GM18519 (cell line): ENCODE data around the gene FAM216B.
"Not testable (repeated sequence)": the region's sequence is repeated elsewhere in the genome, so short reads cannot be mapped to it uniquely, and the experiment has no call there.

Experiments used
- ATAC-seq: cut with Tn5 transposase; IDR thresholded peaks from one replicate; pipeline ENCODE4 v1.9.1; 2021; ENCODE audit warnings: mild to moderate bottlenecking, moderate library complexity; ENCODE audit not compliant: unreplicated experiment, low FRiP score

FAM216B gene

GRCh38 chr13:42777467-42777866, 3.9 kb upstream of the FAM216B start:
- no peak for ATAC-seq

DNA sequence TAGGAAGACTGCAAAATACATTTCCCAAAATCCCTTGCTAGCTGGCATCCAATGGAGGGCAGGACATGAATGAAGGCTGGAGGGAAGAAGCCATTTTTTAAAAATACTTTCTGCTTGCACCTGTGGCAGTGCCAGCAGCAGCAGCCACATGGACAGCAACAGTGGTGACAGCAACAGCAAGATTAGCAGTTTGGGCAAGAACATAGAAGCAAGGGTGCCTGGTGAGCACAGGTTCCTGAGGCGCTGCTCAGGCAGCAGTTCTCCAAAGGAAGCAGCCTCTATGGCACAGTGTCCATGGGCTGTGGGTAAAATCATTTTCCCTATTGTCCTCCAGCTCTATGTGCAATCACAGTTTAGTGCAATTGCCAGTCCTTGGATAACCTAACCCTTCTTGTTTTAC, 1.3 kb upstream of the FAM216B start:
- no peak for ATAC-seq

DNA sequence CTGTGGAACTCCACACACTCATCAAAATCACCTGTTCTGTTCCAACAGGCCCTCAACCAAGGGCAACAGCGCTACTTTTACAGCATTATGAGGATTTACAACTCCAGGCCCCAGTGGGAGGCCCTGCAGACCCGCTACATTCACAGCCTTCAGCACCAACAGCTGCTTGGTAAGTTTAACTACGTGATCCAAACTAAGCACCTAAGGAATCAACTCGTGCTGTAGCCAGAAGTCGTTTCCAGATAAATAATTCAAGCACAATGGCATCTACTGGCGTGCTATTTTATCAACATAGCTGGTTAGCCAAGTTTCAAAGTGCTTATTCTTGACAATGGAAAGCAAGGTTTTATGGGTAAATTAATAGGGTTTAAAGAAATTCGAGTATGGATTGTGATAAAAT, 5.3 kb downstream of the FAM216B start:
- ATAC-seq: no peak

- ATAC-seq: no peak
These were observed 7.2 kb downstream of the FAM216B start for GRCh38 chr13:42788601-42789000.

GRCh38 chr13:42792154-42792553, 10.8 kb downstream of the FAM216B start:
- ATAC-seq: no peak

GRCh38 chr13:42794577-42795275, 13.3 kb downstream of the FAM216B start:
- no peak for ATAC-seq

DNA sequence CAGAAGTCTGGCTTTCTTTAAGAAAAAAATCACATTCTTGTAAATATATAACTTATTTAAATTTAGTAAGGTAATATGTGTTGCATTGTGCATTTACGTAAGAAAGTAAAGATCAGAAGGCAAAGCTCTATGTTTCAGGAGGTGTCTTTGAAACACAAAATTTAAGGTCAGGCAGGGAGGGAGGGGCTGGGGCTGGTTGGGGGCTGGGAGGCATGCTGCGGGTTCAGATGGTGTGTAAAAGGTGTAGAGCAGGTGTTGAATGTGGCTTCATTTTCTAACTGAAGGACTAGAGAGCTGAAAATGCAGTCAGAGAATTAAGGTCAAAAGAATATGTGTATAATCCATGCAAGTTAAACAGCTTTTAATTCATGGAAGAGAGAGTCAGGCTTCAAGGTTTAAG, 14.3 kb downstream of the FAM216B start:
- no peak for ATAC-seq

GRCh38 chr13:42796747-42797356, 15.5 kb downstream of the FAM216B start:
- no peak for ATAC-seq

DNA sequence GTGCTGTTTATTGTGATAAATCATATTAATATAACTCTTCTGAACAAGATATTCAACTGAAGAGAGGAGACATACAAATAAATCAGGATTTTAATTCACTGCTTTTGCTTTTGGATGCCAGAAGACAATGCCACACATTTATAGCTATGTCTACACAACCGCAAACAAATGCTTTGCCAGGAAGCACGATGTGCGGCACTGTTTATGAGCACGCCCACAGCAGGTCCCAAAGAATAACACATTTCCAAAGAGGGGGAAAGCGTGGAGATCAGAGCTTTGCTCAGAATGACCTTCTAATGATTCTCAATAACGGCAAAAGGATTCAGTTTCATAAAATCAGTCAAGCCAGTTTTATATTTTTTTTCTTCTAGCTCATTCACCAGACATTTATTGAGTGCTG, 16.7 kb downstream of the FAM216B start:
- ATAC-seq: no peak

DNA sequence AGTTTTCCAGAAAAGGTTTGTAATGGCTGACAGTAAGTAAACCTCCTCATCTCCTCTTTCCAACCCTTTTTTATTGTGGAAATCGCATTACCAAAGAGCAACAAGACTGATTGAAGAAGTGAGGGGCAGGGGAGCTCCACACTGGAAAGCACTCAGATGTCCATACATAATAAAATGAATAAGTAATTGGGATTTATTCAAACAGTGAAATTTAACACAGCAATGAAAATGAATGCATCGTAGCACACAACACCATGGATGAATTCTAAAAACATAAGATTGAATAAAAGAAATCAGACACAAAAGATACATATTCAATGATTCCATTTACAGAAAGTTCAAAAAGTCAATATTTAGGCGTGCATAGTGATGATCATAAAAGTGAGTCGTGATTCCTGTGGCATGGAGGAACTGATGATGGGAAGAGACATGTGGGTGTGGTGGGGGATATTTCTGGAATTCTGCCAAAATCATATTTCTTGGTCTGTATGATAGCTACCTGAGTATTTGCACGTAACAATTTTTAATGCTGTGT, 18.8 kb downstream of the FAM216B start:
- ATAC-seq: no peak

DNA sequence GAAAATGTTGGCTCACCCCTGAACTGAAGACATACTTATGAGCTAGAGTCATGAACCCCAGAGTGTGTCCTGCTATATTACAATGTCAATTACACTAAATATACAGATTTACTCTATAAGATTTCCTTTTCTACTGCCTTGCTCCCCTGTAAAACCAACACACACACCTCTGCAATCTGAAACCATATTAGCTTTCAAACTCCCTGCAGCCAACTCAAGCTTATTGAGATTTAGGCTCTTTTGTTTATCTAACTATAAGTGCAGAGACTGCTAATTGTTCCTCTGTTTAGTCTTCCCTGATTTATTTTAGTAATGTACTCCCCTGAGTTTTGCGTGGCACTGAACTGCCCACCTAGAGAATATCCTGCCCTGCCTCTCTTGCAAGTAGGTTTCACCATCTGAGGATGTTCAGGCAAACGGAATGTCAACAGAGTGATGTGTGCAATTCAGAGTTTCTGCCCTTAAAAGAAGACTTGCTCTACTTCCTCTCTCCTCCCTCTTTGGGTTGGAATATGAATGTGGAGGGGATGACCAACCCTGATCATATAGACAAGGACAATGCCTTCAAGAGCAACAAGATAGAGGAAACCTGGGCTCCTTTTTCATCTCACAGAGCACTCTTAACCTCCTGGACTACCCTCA, 22.3 kb downstream of the FAM216B start:
- ATAC-seq: no peak

DNA sequence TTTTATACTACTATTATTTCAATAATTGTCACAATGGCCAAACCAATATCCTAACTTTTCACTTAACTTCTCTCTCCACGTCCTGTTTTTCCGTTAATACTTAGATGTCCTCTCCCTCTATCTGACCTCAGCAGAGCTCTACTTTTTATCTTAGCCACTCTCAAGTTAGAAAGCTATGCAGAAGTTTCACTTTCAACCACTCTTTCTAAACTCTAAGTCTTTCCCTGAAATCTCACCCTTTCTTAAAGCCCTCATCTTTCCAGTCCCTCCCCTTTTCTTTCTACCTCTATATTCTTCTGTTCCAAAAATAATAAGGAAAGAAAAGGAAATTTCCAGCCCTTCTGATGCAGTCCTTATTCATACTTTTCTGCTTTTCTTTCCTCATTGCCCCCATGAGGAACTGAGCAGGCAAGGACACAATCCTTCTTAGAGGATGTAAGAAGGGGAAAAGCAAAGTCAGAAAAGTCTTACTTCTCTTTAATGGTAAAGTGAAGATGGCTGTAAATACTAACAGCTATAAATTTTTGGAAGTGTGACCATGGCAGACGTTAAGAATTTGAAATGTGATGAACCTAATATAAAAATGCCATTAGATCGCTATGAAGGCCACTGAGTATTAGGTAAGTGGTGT, 23.0 kb downstream of the FAM216B start:
- no peak for ATAC-seq

DNA sequence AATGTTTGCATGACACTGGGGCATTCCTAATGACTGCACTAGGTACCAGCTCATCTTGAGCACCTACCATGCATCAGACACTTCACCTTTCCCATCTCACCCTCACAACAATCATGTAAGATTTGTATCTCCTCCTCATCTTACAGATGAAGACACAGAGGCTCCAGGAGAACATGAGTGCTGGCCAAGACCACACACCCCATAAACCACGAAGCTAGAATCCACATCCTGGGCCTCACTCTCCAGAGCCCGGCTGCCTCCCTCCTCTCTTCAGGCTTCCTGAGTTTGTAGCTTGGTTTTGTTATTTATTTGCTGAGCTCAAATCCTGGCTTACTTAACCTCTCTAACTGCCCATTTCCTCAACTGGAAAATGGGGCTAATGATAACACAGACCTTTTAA, 25.9 kb downstream of the FAM216B start:
- no peak for ATAC-seq

DNA sequence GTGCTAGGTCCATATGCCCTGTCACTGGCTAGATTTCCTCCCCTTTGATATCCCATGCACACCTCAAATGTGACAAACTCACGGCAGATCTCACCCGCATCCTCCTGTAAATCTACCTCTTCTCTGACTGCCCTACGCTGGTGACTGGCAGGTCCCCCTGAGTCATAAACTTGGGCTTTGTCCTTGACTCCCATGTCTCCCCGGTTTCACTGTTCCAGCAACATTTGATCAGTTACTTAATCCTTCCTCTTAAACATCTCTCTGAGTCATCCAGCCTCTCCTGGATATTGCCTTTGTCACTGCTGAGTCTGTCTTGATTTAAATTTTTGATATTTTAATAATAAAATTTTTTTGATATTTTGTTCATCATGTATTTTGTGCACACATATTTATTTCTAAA, 26.5 kb downstream of the FAM216B start:
- no peak for ATAC-seq

- ATAC-seq: no peak
These were observed 27.1 kb downstream of the FAM216B start for GRCh38 chr13:42808341-42808940.

DNA sequence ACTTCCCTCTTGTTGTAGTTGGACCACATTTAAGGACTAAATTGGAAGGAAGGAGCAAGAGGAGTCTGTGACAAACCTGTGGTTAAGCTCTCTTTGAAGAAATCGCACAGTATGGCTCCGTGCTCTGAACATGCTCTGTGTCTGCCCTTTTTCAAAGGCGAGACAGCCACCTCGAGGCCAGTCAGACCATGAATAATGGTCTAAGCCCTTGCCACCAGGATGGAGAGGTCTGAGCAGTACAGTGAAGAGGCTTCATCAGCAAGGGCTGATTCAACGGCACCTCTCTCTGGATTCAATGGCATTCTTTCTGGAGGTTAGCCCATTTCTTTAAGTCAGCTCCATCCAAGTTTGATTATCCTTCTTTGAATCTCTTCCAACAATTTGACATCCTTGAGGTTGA, 30.9 kb downstream of the FAM216B start:
- no peak for ATAC-seq

DNA sequence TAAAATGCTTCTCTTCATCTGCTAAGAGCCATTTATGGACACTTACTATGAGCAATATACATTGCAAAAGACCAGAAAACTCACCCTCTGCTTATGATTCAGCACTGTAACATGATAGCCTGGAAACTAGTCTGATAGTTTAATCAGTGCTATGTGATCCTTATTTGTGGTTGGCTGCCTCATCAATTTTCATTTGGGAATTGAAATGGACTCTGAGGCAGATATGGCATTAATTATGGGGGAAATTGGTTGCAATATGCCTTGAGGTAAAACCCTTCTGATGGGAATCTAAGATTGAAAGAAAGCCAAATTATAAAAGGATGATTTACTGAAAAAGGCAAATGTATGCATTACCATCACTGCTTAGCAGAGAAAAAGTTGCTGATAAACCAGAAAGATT, 33.5 kb downstream of the FAM216B start:
- no peak for ATAC-seq

- ATAC-seq: no peak
These were observed 34.3 kb downstream of the FAM216B start for GRCh38 chr13:42815681-42816080.

- no peak for ATAC-seq
These were observed 35.2 kb downstream of the FAM216B start for GRCh38 chr13:42816538-42816937.

- not testable (repeated sequence) for ATAC-seq
These were observed 38.3 kb downstream of the FAM216B start for GRCh38 chr13:42819687-42820086.

DNA sequence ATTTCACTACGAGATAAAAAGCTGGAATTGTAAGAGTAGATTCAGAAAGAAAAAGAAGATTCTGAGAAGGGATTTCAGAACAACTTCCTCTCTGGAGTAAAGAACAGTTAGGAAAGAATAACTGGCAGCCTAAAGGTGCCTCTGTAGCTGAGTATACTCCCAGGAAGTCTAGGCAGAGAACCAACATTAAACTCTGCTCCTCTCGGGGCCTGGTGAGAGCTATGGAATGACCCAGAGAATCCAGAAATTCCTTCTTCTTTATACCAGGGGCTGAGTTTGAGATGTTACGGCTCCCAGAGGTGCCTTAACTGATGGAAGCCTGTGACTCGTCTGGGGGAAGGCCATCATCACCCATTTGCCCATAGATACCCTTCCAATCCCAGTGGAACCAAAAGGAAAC, 39.1 kb downstream of the FAM216B start:
- ATAC-seq: no peak
